ENCODE measurements around the gene S100A7.

- TF ChIP-seq CTCF (IDR thresholded peaks at IDR 0.05) (no peak), POLR2A (IDR thresholded peaks at IDR 0.05) (no peak)
Measured at GRCh38 chr1:153460551-153460950, at the start of gene S100A7.
